ENCODE data around the gene PSME1. TPM values are rescaled to one million over a fixed set of nuclear protein-coding genes. Genes with fewer than 3 reads are reported as not detected.

PSME1 gene
- total RNA-seq, 6 experiments from 2014 or later: 81.7 to 119 (median 107) TPM

- Histone ChIP-seq H3K4me3 (no peak overlapping the region), H3K9me3 (no peaks in the 10 kb centered on the region), H3K4me1 (peaks cover 0 to 23% (median 11%) of the 10 kb centered on the region in 4 donors), H3K36me3 (peaks cover 0 to 18% (median 9%) of the 10 kb centered on the region in 4 donors), H3K27me3 (no peaks in the 10 kb centered on the region), H3K27ac (no peak overlapping the region)
- 90% methylated on average over 6 of the region's 14 CpGs for WGBS (ENCODE audit: insufficient coverage, low coverage, low lambda C conversion rate, missing lambda C conversion rate)
- intact Hi-C loops (cut with DNase I): no loop called here
- TF ChIP-seq POLR2A (IDR thresholded peaks at IDR 0.05): no peak
- no peak for TF ChIP-seq CTCF (IDR thresholded peaks at IDR 0.05)
- ATAC-seq: no peak
- DNase-seq: no peak
Measured at GRCh38 chr14:24177891-24178290, 41.9 kb downstream of the PSME1 start.

- Histone ChIP-seq H3K4me1 (peaks cover 0 to 23% (median 11%) of the 10 kb centered on the region in 4 donors), H3K9me3 (no peaks in the 10 kb centered on the region), H3K27me3 (no peaks in the 10 kb centered on the region), H3K4me3 (no peak overlapping the region), H3K27ac (peak overlapping the region in 2 of 3 donors; percentile 80 to 86), H3K36me3 (peaks cover 0 to 23% (median 9%) of the 10 kb centered on the region in 4 donors)
- WGBS (ENCODE audit: insufficient coverage, low coverage, low lambda C conversion rate, missing lambda C conversion rate): 84% methylated on average over 4 of the region's 12 CpGs
- peak in 2 of 4 donors; percentile 26 to 49 for ATAC-seq
- peak in 1 of 3 donors; percentile 68 for DNase-seq
- intact Hi-C loops (cut with DNase I): no loop called here
- TF ChIP-seq CTCF (IDR thresholded peaks at IDR 0.05) (no peak), POLR2A (IDR thresholded peaks at IDR 0.05) (no peak)
Measured at GRCh38 chr14:24178399-24179178, 42.6 kb downstream of the PSME1 start.

- H3K27ac ChIP-seq: peak overlapping the region in 2 of 3 donors; percentile 80 to 86
- no peaks in the 10 kb centered on the region for H3K27me3 ChIP-seq
- H3K4me3 ChIP-seq: no peak overlapping the region
- H3K4me1 ChIP-seq: peaks cover 0 to 23% (median 11%) of the 10 kb centered on the region in 4 donors
- peaks cover 0 to 30% (median 11%) of the 10 kb centered on the region in 4 donors for H3K36me3 ChIP-seq
- no peaks in the 10 kb centered on the region for H3K9me3 ChIP-seq
- intact Hi-C loops (cut with DNase I): no loop called here
- TF ChIP-seq CTCF (IDR thresholded peaks at IDR 0.05) (no peak), POLR2A (IDR thresholded peaks at IDR 0.05) (no peak)
- DNase-seq (no peak), ATAC-seq (peak in 2 of 4 donors; percentile 2 to 4)
- WGBS (ENCODE audit: insufficient coverage, low coverage, low lambda C conversion rate, missing lambda C conversion rate): 93% methylated on average over 3 of the region's 14 CpGs
Measured at GRCh38 chr14:24179294-24179960, 43.4 kb downstream of the PSME1 start.

- Histone ChIP-seq H3K27ac (peak overlapping the region; percentile 54 to 86 (median 80)), H3K36me3 (peaks cover 0 to 34% (median 15%) of the 10 kb centered on the region in 4 donors), H3K4me3 (no peak overlapping the region), H3K9me3 (no peaks in the 10 kb centered on the region), H3K27me3 (no peaks in the 10 kb centered on the region), H3K4me1 (peaks cover 0 to 23% (median 11%) of the 10 kb centered on the region in 4 donors)
- 18% methylated on average over 4 of the region's 18 CpGs for WGBS (ENCODE audit: insufficient coverage, low coverage, low lambda C conversion rate, missing lambda C conversion rate)
- TF ChIP-seq POLR2A (IDR thresholded peaks at IDR 0.05): peak; percentile 16
- no peak for TF ChIP-seq CTCF (IDR thresholded peaks at IDR 0.05)
- DNase-seq (peak; percentile 49 to 83 (median 79)), ATAC-seq (peak; percentile 75 to 87 (median 78))
- intact Hi-C loops (cut with DNase I): no loop called here
Measured at GRCh38 chr14:24179961-24180796, 44.2 kb downstream of the PSME1 start.
